K562 (cell line): ENCODE data around the gene CNTN4. TPM values are rescaled to one million over a fixed set of nuclear protein-coding genes. Genes with fewer than 3 reads are reported as not detected.

Experiments used
- ATAC-seq: fragments of 200-7000 bp; cut with Tn5 transposase; 3 replicates; pipeline ENCODE4 v1.9.1; 2020; ENCODE audit warnings: moderate library complexity
- BruUV-seq: library from RNA; stranded (reverse); fragments of 400-500 nt; replicated peaks from 2 replicates; lab custom pipeline; 2021; lab: Mats Ljungman, UMichigan
- CTCF ChIA-PET: fragments of 300-600 bp; formaldehyde crosslinking; extraction: SDS; loops from one replicate; lab custom pipeline; 2021; ENCODE audit warnings: low intra/inter-chr PET ratio; lab: Yijun Ruan, JAX
- POLR2A ChIA-PET: fragments of 300-600, 350-650 bp; sonication (Branson Sonifier 250); formaldehyde crosslinking; extraction: SDS; loops from one replicate; lab custom pipeline; 2021; ENCODE audit warnings: antibody characterized with exemption, inconsistent platforms; lab: Yijun Ruan, JAX
- DNase-seq, 4 experiments: peaks; one replicate each; pipeline versions ENCODE4 v3.0.0 to v3.0.0-alpha.2; 2011 to 2018; ENCODE audit warnings: low spot score in 3 of 4, mixed read lengths in 3 of 4; ENCODE audit errors: extremely low read depth in 1 of 4
- FAIRE-seq: peaks from 2 replicates; lab custom pipeline; 2011; peaks lifted over from hg19 to GRCh38; lab: Jason Lieb, UNC
- H2AFZ ChIP-seq: 2 replicates; pipeline ENCODE4 v1.6.0; 2011; ENCODE audit warnings: low read depth, low read length, control low read depth, inconsistent platforms
- H3K27ac ChIP-seq: fragments of 200-600 bp; 3 replicates; pipeline ENCODE4 v1.8.0; 2011; ENCODE audit warnings: low read depth, mild to moderate bottlenecking, control low read depth, inconsistent platforms, low read length, moderate library complexity, mixed read lengths; ENCODE audit errors: extremely low read depth
- H3K27me3 ChIP-seq, 2 experiments: fragments of 300-600 bp in 1 of 2; 2 replicates in 1 of 2; 3 replicates in 1 of 2; pipeline versions ENCODE4 v1.6.0 to v1.8.0; 2011; ENCODE audit warnings: inconsistent platforms in 2 of 2, low read length in 2 of 2, mild to moderate bottlenecking in 1 of 2, mixed read lengths in 1 of 2, moderate library complexity in 1 of 2; ENCODE audit not compliant: control insufficient read depth in 2 of 2, insufficient read depth in 2 of 2
- H3K36me3 ChIP-seq: fragments of 300-600 bp; 3 replicates; pipeline ENCODE4 v1.8.0; 2011; ENCODE audit warnings: mild to moderate bottlenecking, low read length, inconsistent platforms; ENCODE audit not compliant: control insufficient read depth, insufficient read depth
- H3K4me1 ChIP-seq, 2 experiments: fragments of 200-600 bp in 1 of 2; replicated peaks in 1 of 2; 2 replicates in 1 of 2; 3 replicates in 1 of 2; pipeline versions ENCODE4 v1.5.1 to v1.8.0; 2011; ENCODE audit warnings: inconsistent platforms in 2 of 2, low read length in 2 of 2, mild to moderate bottlenecking in 1 of 2, mixed read lengths in 1 of 2, moderate library complexity in 1 of 2; ENCODE audit not compliant: control insufficient read depth in 2 of 2, insufficient read depth in 2 of 2
- H3K4me2 ChIP-seq: 2 replicates; pipeline ENCODE4 v1.6.1; 2011; ENCODE audit warnings: low read length, control low read depth, inconsistent platforms, mixed read lengths; ENCODE audit not compliant: insufficient read depth
- H3K4me3 ChIP-seq: fragments of 200-600 bp; sonication (generic), shearing (Covaris generic); 2 replicates; pipeline ENCODE4 v1.5.1; 2016; ENCODE audit warnings: control low read depth, inconsistent platforms
- H3K79me2 ChIP-seq: fragments of 200-600 bp; 3 replicates; pipeline ENCODE4 v1.8.0; 2011; ENCODE audit warnings: low read length, inconsistent platforms; ENCODE audit not compliant: control insufficient read depth, insufficient read depth
- H3K9ac ChIP-seq, 2 experiments: 2 replicates each; pipeline versions ENCODE4 v1.6.0 to v1.6.1; 2011; ENCODE audit warnings: low read depth in 2 of 2, low read length in 2 of 2, control low read depth in 1 of 2, inconsistent platforms in 1 of 2, mild to moderate bottlenecking in 1 of 2, mixed read lengths in 1 of 2; ENCODE audit not compliant: insufficient read depth in 1 of 2
- H3K9me1 ChIP-seq: one replicate; pipeline ENCODE4 v1.6.0; 2011; ENCODE audit warnings: inconsistent platforms, mild to moderate bottlenecking, low read length, moderate library complexity; ENCODE audit not compliant: control insufficient read depth, insufficient read depth
- H3K9me3 ChIP-seq: replicated peaks from 2 replicates; pipeline ENCODE4 v1.5.1; 2011; ENCODE audit warnings: low read depth, low read length, inconsistent platforms; ENCODE audit not compliant: control insufficient read depth, insufficient read depth
- H4K20me1 ChIP-seq: replicated peaks from 2 replicates; pipeline ENCODE4 v1.6.1; 2011; ENCODE audit warnings: low read length, inconsistent platforms, mixed read lengths; ENCODE audit not compliant: control insufficient read depth, insufficient read depth
- ATF1 ChIP-seq, 2 experiments: fragments of 450-650 bp in 1 of 2; IDR thresholded peaks; 2 replicates each; pipeline ENCODE4 v1.6.1; 2016; ENCODE audit warnings: missing compliant biosample characterization in 1 of 2, missing genetic modification characterization in 1 of 2
- CAMTA2 ChIP-seq: fragments of 250-450 bp; sonication (Bioruptor Pico); conservative IDR thresholded peaks from 2 replicates; pipeline ENCODE4 v1.5.1; 2022
- HDAC6 ChIP-seq: IDR thresholded peaks from 2 replicates; pipeline ENCODE4 v1.6.1; 2012; ENCODE audit warnings: low read depth, mild to moderate bottlenecking, control low read depth, inconsistent platforms, low read length, moderate library complexity
- HMGN3 ChIP-seq: IDR thresholded peaks from 2 replicates; pipeline ENCODE4 v1.6.1; 2011; ENCODE audit warnings: borderline replicate concordance, low read depth, mild to moderate bottlenecking, mixed read lengths, low read length; ENCODE audit not compliant: insufficient read length; ENCODE audit errors: extremely low read depth
- IRF2 ChIP-seq: sonication (generic); formaldehyde crosslinking; IDR thresholded peaks from 2 replicates; pipeline ENCODE4 v1.8.1; 2022; ENCODE audit warnings: mild to moderate bottlenecking, missing genetic modification reagents
- MEF2D ChIP-seq: conservative IDR thresholded peaks from 2 replicates; pipeline ENCODE4 v1.6.1; 2016; ENCODE audit warnings: low read depth, missing genetic modification characterization, missing compliant biosample characterization
- NFE2 ChIP-seq: IDR thresholded peaks from 2 replicates; pipeline ENCODE4 v1.6.1; 2014; ENCODE audit warnings: antibody characterized with exemption, low read depth
- POLR2AphosphoS5 ChIP-seq: IDR thresholded peaks from 2 replicates; pipeline ENCODE4 v1.6.1; 2011; ENCODE audit warnings: mild to moderate bottlenecking, low read depth, low read length, moderate library complexity; ENCODE audit not compliant: control insufficient read depth, insufficient read depth
- POLR2G ChIP-seq: fragments of 200-400 bp; formaldehyde crosslinking; IDR thresholded peaks from 2 replicates; pipeline ENCODE4 v1.6.1; 2017; ENCODE audit warnings: low read depth, mild to moderate bottlenecking, antibody characterized with exemption, low read length, moderate library complexity
- SMARCC2 ChIP-seq: fragments of 450-650 bp; IDR thresholded peaks from 2 replicates; pipeline ENCODE4 v1.6.1; 2017; ENCODE audit warnings: antibody characterized with exemption, moderate library complexity, mild to moderate bottlenecking, low read depth
- SP2 ChIP-seq: IDR thresholded peaks from 2 replicates; pipeline ENCODE4 v1.6.1; 2011; ENCODE audit warnings: mild to moderate bottlenecking, low read depth, low read length, moderate library complexity; ENCODE audit not compliant: poor library complexity, severe bottlenecking; ENCODE audit errors: extremely low read depth
- SRSF3 ChIP-seq: fragments of 200-400 bp; formaldehyde crosslinking; IDR thresholded peaks from 2 replicates; pipeline ENCODE4 v1.6.1; 2016; ENCODE audit warnings: mild to moderate bottlenecking, low read length, moderate library complexity; ENCODE audit not compliant: insufficient read depth
- SRSF7 ChIP-seq: fragments of 200-400 bp; formaldehyde crosslinking; optimal IDR thresholded peaks from 2 replicates; pipeline ENCODE3; 2017; ENCODE audit warnings: mild to moderate bottlenecking, low read depth, low read length
- ZFP1 ChIP-seq: fragments of 450-650 bp; formaldehyde crosslinking; IDR thresholded peaks from 2 replicates; pipeline ENCODE4 v1.4.0; 2020; ENCODE audit warnings: mild to moderate bottlenecking, mixed read lengths
- ZNF239 ChIP-seq: fragments of 250-450 bp; sonication (Bioruptor Pico); IDR thresholded peaks from 2 replicates; pipeline ENCODE4 v1.4.0; 2020; ENCODE audit warnings: mild to moderate bottlenecking
- ZNF263 ChIP-seq: sonication (generic); formaldehyde crosslinking; IDR thresholded peaks from 2 replicates; pipeline ENCODE4 v1.8.0; 2022; ENCODE audit warnings: mild to moderate bottlenecking, missing genetic modification reagents, borderline replicate concordance
- WGBS: fragments of 100-300 bp; shearing (Covaris generic); methylation state at CpG from one replicate; pipeline ENCODE4 v1.1.6; 2016; ENCODE audit warnings: low coverage, mixed read lengths; ENCODE audit not compliant: insufficient coverage; ENCODE audit errors: missing lambda C conversion rate; 5-methylcytosine and 5-hydroxymethylcytosine counted together
- in situ Hi-C: fragments of 300-500 bp; cut with MboI; formaldehyde crosslinking; loops from 4 replicates; pipeline ENCODE4 v1.15.0; 2018; ENCODE audit warnings: inconsistent platforms, mixed read lengths
- intact Hi-C: fragments of 100-400 bp; cut with micrococcal nuclease; formaldehyde crosslinking; loops from 2 replicates; pipeline ENCODE4 v1.14.2; 2022
- polyA plus RNA-seq, 8 experiments: library from polyadenylated mRNA; depleted of rRNA in 4 of 8; stranded (reverse) in 5 of 8; unstranded in 3 of 8; fragments of >200 nt; fragmentation: Nextera tagmentation in 2 of 8; fragmentation: Illumina TruSeq in 1 of 8; extraction: Ambion mirVana in 2 of 8; extraction: Trizol in 1 of 8; gene quantifications; 2 replicates each; pipeline versions ENCODE4 v1.2.1 to v1.2.3, GENCODE V29; 2011 to 2014; ENCODE audit warnings: inconsistent platforms in 1 of 8, missing spikeins in 1 of 8
- total RNA-seq, 7 experiments: library from RNA; depleted of rRNA in 6 of 7; stranded (reverse); fragments of >200 nt in 6 of 7; fragmentation: Illumina TruSeq in 2 of 7; extraction: Trizol in 2 of 7; gene quantifications; 2 replicates each; pipeline versions ENCODE4 v1.2.1 to v1.2.3, GENCODE V29; 2011 to 2021; ENCODE audit warnings: low replicate concordance in 1 of 7

Gene CNTN4
- total and polyA plus RNA-seq, 9 of the 15 experiments (the other 6 are each of a cell fraction or from before 2014, with no cell fraction given): not detected

DNA sequence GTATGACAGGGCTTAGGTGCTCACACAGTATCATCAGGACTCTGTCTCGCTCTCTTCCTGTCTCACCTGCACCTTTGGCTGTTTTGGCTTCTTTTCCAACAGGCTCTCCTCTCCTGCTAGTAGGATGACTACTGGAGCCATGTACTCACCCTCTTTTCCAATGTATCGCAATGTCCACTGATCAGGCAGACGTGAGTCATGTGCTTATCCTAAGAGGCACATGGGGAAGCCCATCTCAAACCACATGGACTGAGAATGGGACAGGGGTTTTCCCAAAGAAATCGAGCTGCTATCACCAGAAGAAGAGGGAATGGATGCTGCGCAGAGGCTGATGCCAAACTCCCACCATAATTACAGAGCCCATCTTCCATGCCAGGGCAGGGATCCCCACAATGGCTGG, 830.9 kb downstream of the CNTN4 start:
- CTCF ChIA-PET: no interaction called here
- ATAC-seq: no peak
- H3K27me3 ChIP-seq: no peaks in the 10 kb centered on the region
- no peaks in the 10 kb centered on the region for H3K9me3 ChIP-seq
- WGBS: 1% methylated on average over 5 of the region's 5 CpGs
- no peak for DNase-seq
- FAIRE-seq: no peak
- H3K36me3 ChIP-seq: no peaks in the 10 kb centered on the region
- no peak overlapping the region for H3K4me2 ChIP-seq
- POLR2A ChIA-PET: no interaction called here
- in situ Hi-C loops: no loop called here
- intact Hi-C loops: no loop called here
- H3K9me1 ChIP-seq: no peaks in the 10 kb centered on the region
- no peaks in the 10 kb centered on the region for H3K4me1 ChIP-seq
- TF ChIP-seq SRSF7 (no peak), ZNF263 (CRISPR knock-in tag) (no peak), ZNF239 (CRISPR knock-in tag) (no peak), ZFP1 (CRISPR knock-in tag) (no peak), HDAC6 (no peak), SP2 (no peak), SRSF3 (no peak), MEF2D (tag) (no peak), POLR2G (no peak), CAMTA2 (CRISPR knock-in tag) (no peak), POLR2AphosphoS5 (no peak), HMGN3 (no peak), ATF1 (CRISPR knock-in tag; IDR thresholded peaks at IDR 0.05) (no peak), ATF1 (tag; IDR thresholded peaks at IDR 0.05) (no peak), IRF2 (no peak), SMARCC2 (no peak), NFE2 (no peak)
- no TSS peak for BruUV-seq
- no peaks in the 10 kb centered on the region for H3K79me2 ChIP-seq
- H4K20me1 ChIP-seq: no peaks in the 10 kb centered on the region
- no peak overlapping the region for H3K27ac ChIP-seq
- no peak overlapping the region for H3K4me3 ChIP-seq
- H3K9ac ChIP-seq: no peak overlapping the region
- H2AFZ ChIP-seq: no peak overlapping the region
